Adrenal gland (tissue), 12 donors: Measurements from ENCODE around the gene GOLT1A. TPM values are rescaled to one million over a fixed set of nuclear protein-coding genes. Genes with fewer than 3 reads are reported as not detected.

Experiments
- DNase-seq, 7 donors: peaks; one replicate each; pipeline ENCODE4 v3.0.0-alpha.2; 2019 to 2020
- H3K27ac ChIP-seq, 5 donors: fragments of 200-600 bp; sonication (generic) in 4 of 5; 1 replicate in 3 of 5; 2 replicates in 2 of 5; pipeline versions ENCODE4 v1.5.1 to v1.8.0; 2016 to 2020; ENCODE audit warnings: mild to moderate bottlenecking in 1 of 5
- H3K27me3 ChIP-seq: fragments of 200-600 bp; 2 replicates; pipeline ENCODE4 v1.8.0; 2021
- H3K36me3 ChIP-seq, 2 donors: fragments of 200-600 bp; replicated peaks in 1 of 2; 1 replicate in 1 of 2; 2 replicates in 1 of 2; pipeline versions ENCODE4 v1.5.1 to v1.8.0; 2018 to 2022
- H3K4me1 ChIP-seq, 2 donors: fragments of 200-600 bp; replicated peaks in 1 of 2; 1 replicate in 1 of 2; 2 replicates in 1 of 2; pipeline versions ENCODE4 v1.5.1 to v1.8.0; 2018 to 2021
- H3K4me3 ChIP-seq, 4 donors: fragments of 200-600 bp; sonication (generic) in 3 of 4; one replicate each; pipeline ENCODE4 v1.5.1; 2016 to 2018
- H3K9me3 ChIP-seq, 3 donors: fragments of 200-600 bp; sonication (generic) in 1 of 3; replicated peaks in 1 of 3; 1 replicate in 2 of 3; 2 replicates in 1 of 3; pipeline versions ENCODE4 v1.5.1 to v1.8.0; 2016 to 2021
- CTCF ChIP-seq, 6 experiments: fragments of 450-650 bp in 4 of 6; fragments of 200-600 bp in 2 of 6; sonication (generic) in 1 of 6; IDR thresholded peaks; 1 replicate in 5 of 6; 2 replicates in 1 of 6; pipeline versions ENCODE4 v1.5.1 to v1.8.0; 2016 to 2021; ENCODE audit warnings: antibody characterized with exemption in 6 of 6, mild to moderate bottlenecking in 2 of 6, moderate library complexity in 1 of 6
- POLR2A ChIP-seq, 2 donors: fragments of 450-650 bp; IDR thresholded peaks; one replicate each; pipeline ENCODE4 v1.6.1; 2017; ENCODE audit warnings: antibody characterized with exemption in 2 of 2, mild to moderate bottlenecking in 2 of 2, moderate library complexity in 1 of 2
- WGBS, 4 donors: extraction: QIAGEN DNeasy Blood & Tissue Kit in 2 of 4; methylation state at CpG; one replicate each; pipeline versions ENCODE4 v1.1.5 to v1.1.7; 2013 to 2017; 5-methylcytosine and 5-hydroxymethylcytosine counted together
- intact Hi-C, 2 donors: fragments of 100-400 bp; cut with DNase I; formaldehyde crosslinking; loops; one replicate each; pipeline versions ENCODE4 v1.14.1 to v1.15.0; 2022 to 2023
- polyA plus RNA-seq, 3 donors: library from polyadenylated mRNA; stranded (reverse); fragments of 200-250 nt in 2 of 3; fragments of 350-450 nt in 1 of 3; fragmentation: Illumina TruSeq in 1 of 3; extraction: RNeasy Lipid Tissue Mini Kit (QIAGEN cat#74804) in 1 of 3; gene quantifications; one replicate each; pipeline ENCODE4 v1.2.3, GENCODE V29; 2013 to 2014
- total RNA-seq, 9 donors: library from RNA; depleted of rRNA in 4 of 9; stranded (reverse); fragments of >200 nt in 4 of 9; fragments of 120-200 nt in 1 of 9; fragmentation: NEBNext Ultra II Directional in 1 of 9; extraction: Animal tissue kit (Norgen Biotek cat#: 25700) in 1 of 9; gene quantifications; one replicate each; pipeline versions ENCODE4 v1.1.0 to v1.2.4, GENCODE V29; 2013 to 2023
- donor health status: healthy with polysubstance abuse.
- donor health status: Bipolar disorder and iron deficiency.
- donor health status: DM: yes; HTN: yes; CAD: no.
- donor health status: DM: no; HTN: no; CAD: no.
- donor health status: DM: no; HTN: no; CAD: no.
- donor health status: DM: yes; HTN: yes; CAD: no.

Gene GOLT1A
- total and polyA plus RNA-seq, 12 donors: 0.17 to 0.32 (median 0.31) TPM; not detected in 9

GRCh38 chr1:204203206-204203767 lies 10.5 kb downstream of the GOLT1A start:
- Histone ChIP-seq H3K27ac (no peak overlapping the region), H3K27me3 (peaks cover 5% of the 10 kb centered on the region), H3K4me1 (no peaks in the 10 kb centered on the region), H3K9me3 (no peaks in the 10 kb centered on the region), H3K36me3 (no peaks in the 10 kb centered on the region), H3K4me3 (no peak overlapping the region)
- no peak for TF ChIP-seq CTCF (IDR thresholded peaks at IDR 0.05)
- no peak for TF ChIP-seq POLR2A (IDR thresholded peaks at IDR 0.05)
- intact Hi-C loops: loop anchor here (5.0 to 10.0 kb wide), 3 partner anchors 41 to 338 kb away; partner anchors contain the start of gene SNRPE (in 1 of the 2)
- WGBS, 4 donors: 80 to 86% (median 85%) methylated on average over 4 to 5 of the region's 5 CpGs
- no peak for DNase-seq

DNA sequence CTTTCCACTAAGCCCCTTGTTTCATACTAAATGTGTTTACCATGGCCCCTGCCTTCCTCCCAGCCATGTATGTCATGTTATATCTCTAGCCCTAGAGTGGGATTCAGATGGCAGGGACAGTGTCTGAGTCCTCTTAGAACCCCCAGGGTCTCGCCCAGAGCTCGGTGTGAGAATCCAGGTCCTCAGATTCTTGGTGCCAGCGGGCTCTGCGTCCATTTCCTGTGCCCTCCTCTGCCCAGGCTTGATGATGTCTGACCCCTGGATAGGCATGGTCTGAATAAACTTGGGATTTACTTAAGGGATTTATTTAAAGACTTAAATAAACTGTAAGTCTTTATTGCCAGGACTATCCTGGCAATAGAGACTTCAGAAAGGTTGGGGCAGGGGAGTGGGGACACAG lies 11.3 kb downstream of the GOLT1A start:
- Histone ChIP-seq H3K9me3 (no peaks in the 10 kb centered on the region), H3K27ac (no peak overlapping the region), H3K27me3 (peaks cover 5% of the 10 kb centered on the region), H3K4me1 (no peaks in the 10 kb centered on the region), H3K36me3 (no peaks in the 10 kb centered on the region), H3K4me3 (no peak overlapping the region)
- WGBS, 4 donors: 73 to 87% (median 84%) methylated on average over 4 of the region's 4 CpGs
- intact Hi-C loops: loop anchor here (5.0 to 10.0 kb wide), 3 partner anchors 40 to 338 kb away; partner anchors contain the start of gene SNRPE (in 1 of the 2)
- DNase-seq: no peak
- TF ChIP-seq CTCF (IDR thresholded peaks at IDR 0.05) (no peak), POLR2A (IDR thresholded peaks at IDR 0.05) (no peak)

DNA sequence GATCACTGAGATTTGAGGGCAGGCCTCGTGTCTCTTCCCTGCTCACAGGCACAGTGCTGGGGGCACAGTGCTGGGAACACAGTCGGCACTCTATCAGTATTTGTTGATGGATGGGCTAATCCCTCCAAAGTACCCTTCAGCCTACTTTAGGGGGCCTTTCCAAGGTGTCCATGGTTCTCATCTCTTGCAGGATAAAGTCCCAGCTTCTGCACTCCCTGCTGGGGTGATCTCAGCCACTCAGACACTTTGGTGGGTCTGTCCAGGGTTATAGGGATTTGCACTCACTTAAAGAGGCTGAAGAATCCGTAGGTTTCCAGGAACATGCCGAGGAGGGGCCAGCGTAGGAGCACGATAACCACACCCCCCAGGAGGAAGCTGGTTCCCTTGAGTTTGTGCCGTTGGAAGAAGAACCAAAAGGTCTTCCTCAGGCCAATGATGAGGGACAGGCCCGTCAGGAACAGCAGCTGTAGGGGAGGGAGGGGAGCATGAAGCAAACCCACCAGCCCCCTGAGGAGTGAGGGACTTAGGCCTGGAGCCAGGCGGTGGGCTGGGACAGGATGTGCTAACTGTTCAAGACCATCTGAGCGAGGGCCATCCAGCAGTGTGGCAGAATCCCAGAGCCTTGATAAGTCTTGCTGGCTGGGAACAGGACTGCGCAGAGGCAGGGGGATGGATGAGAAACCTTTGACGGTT lies 12.3 kb downstream of the GOLT1A start:
- Histone ChIP-seq H3K27me3 (peaks cover 5% of the 10 kb centered on the region), H3K36me3 (no peaks in the 10 kb centered on the region), H3K4me3 (no peak overlapping the region), H3K4me1 (no peaks in the 10 kb centered on the region), H3K9me3 (no peaks in the 10 kb centered on the region), H3K27ac (no peak overlapping the region)
- intact Hi-C loops: loop anchor here (5.0 to 10.0 kb wide), 3 partner anchors 39 to 337 kb away; partner anchors contain the start of gene SNRPE (in 1 of the 2)
- WGBS, 4 donors: 81 to 89% (median 84%) methylated on average over 10 to 12 of the region's 12 CpGs
- TF ChIP-seq POLR2A (IDR thresholded peaks at IDR 0.05) (no peak), CTCF (IDR thresholded peaks at IDR 0.05) (no peak)
- DNase-seq: no peak

- no peak overlapping the region for H3K27ac ChIP-seq
- H3K27me3 ChIP-seq: no peaks in the 10 kb centered on the region
- no peaks in the 10 kb centered on the region for H3K9me3 ChIP-seq
- intact Hi-C loops: no loop called here
- no peak overlapping the region for H3K4me3 ChIP-seq
- WGBS, 4 donors: 79 to 92% (median 83%) methylated on average over 9 of the region's 9 CpGs
- H3K36me3 ChIP-seq: no peaks in the 10 kb centered on the region
- TF ChIP-seq POLR2A (IDR thresholded peaks at IDR 0.05) (no peak), CTCF (IDR thresholded peaks at IDR 0.05) (no peak)
- no peaks in the 10 kb centered on the region for H3K4me1 ChIP-seq
- DNase-seq: no peak
These were observed 14.2 kb downstream of the GOLT1A start for GRCh38 chr1:204199579-204199978.
